HepG2 (cell line): ENCODE results near the gene MED13. TPM values are rescaled to one million over a fixed set of nuclear protein-coding genes. Genes with fewer than 3 reads are reported as not detected.

ENCODE experiments used
- CREM ChIP-seq, 2 experiments: sonication (generic) in 1 of 2; formaldehyde crosslinking in 1 of 2; IDR thresholded peaks; 2 replicates each; pipeline versions ENCODE4 v1.4.0 to v1.6.1; 2016 to 2020; ENCODE audit warnings: antibody characterized with exemption in 1 of 2, mild to moderate bottlenecking in 1 of 2, missing genetic modification reagents in 1 of 2
- JUND ChIP-seq: sonication (generic); formaldehyde crosslinking; IDR thresholded peaks from 2 replicates; pipeline ENCODE4 v1.8.0; 2022; ENCODE audit warnings: mild to moderate bottlenecking, missing genetic modification reagents
- MAZ ChIP-seq, 2 experiments: sonication (generic) in 1 of 2; formaldehyde crosslinking in 1 of 2; IDR thresholded peaks; 2 replicates each; pipeline versions ENCODE4 v1.5.0 to v1.6.1; 2012 to 2020; ENCODE audit warnings: low read depth in 2 of 2, mild to moderate bottlenecking in 2 of 2, borderline replicate concordance in 1 of 2, improper control_type of control experiment in 1 of 2, low read length in 1 of 2, missing genetic modification reagents in 1 of 2, moderate library complexity in 1 of 2
- MIXL1 ChIP-seq: IDR thresholded peaks from 2 replicates; pipeline ENCODE4 v1.6.1; 2016
- PHF8 ChIP-seq: sonication (generic); formaldehyde crosslinking; IDR thresholded peaks from 2 replicates; pipeline ENCODE4 v1.5.0; 2020; ENCODE audit warnings: missing genetic modification reagents
- REXO4 ChIP-seq: sonication (generic); formaldehyde crosslinking; IDR thresholded peaks from 2 replicates; pipeline ENCODE4 v1.8.0; 2022; ENCODE audit warnings: missing genetic modification reagents, mild to moderate bottlenecking, borderline replicate concordance
- RNF2 ChIP-seq: fragments of 450-650 bp; conservative IDR thresholded peaks from 2 replicates; pipeline ENCODE4 v1.6.1; 2016; ENCODE audit warnings: low read depth
- THAP11 ChIP-seq: IDR thresholded peaks from 2 replicates; pipeline ENCODE4 v1.6.1; 2016; ENCODE audit warnings: missing biosample characterization, missing genetic modification reagents
- ZNF160 ChIP-seq: sonication (generic); formaldehyde crosslinking; IDR thresholded peaks from 2 replicates; pipeline ENCODE4 v1.8.0; 2022; ENCODE audit warnings: mild to moderate bottlenecking, inconsistent platforms, missing genetic modification reagents
- ZNF232 ChIP-seq: sonication (generic); formaldehyde crosslinking; IDR thresholded peaks from 2 replicates; pipeline ENCODE4 v1.4.0; 2020; ENCODE audit warnings: missing genetic modification reagents, borderline replicate concordance
- ZNF891 ChIP-seq: sonication (generic); formaldehyde crosslinking; IDR thresholded peaks from 2 replicates; pipeline ENCODE4 v1.5.0; 2020; ENCODE audit warnings: mild to moderate bottlenecking, missing genetic modification reagents
- polyA plus RNA-seq, 8 experiments: library from polyadenylated mRNA; depleted of rRNA in 3 of 8; stranded (reverse) in 7 of 8; unstranded in 1 of 8; fragments of >200 nt; fragmentation: Illumina TruSeq in 4 of 8; extraction: Trizol in 4 of 8; gene quantifications; 2 replicates each; pipeline versions ENCODE4 v1.2.1 to v1.2.3, GENCODE V29; 2011 to 2016; ENCODE audit warnings: low read depth in 4 of 8, missing spikeins in 1 of 8, mixed read lengths in 1 of 8; ENCODE audit not compliant: insufficient read depth in 1 of 8
- total RNA-seq, 5 experiments: library from RNA; depleted of rRNA; stranded (reverse); fragments of >200 nt; fragmentation: Illumina TruSeq; extraction: Trizol; gene quantifications; 2 replicates each; pipeline ENCODE4 v1.2.3, GENCODE V29; 2016; ENCODE audit warnings: low read depth in 1 of 5
- TF ChIP-seq, protein P1 (sequence below): IDR thresholded peaks from 2 replicates; pipeline ENCODE4 v1.6.1; 2016; ENCODE audit warnings: mild to moderate bottlenecking, missing biosample characterization, missing genetic modification reagents
- TF ChIP-seq, protein P2 (sequence below): sonication (generic); formaldehyde crosslinking; IDR thresholded peaks from 2 replicates; pipeline ENCODE4 v1.5.1; 2020; ENCODE audit warnings: missing genetic modification reagents, mild to moderate bottlenecking, borderline replicate concordance
- TF ChIP-seq, protein P3 (sequence below): sonication (generic); formaldehyde crosslinking; IDR thresholded peaks from 2 replicates; pipeline ENCODE4 v1.4.0; 2020; ENCODE audit warnings: low read depth, missing genetic modification reagents
- TF ChIP-seq, protein P4 (sequence below): sonication (generic); formaldehyde crosslinking; conservative IDR thresholded peaks from 2 replicates; pipeline ENCODE4 v1.4.0; 2020; ENCODE audit warnings: missing genetic modification reagents
- TF ChIP-seq, protein P5 (sequence below): sonication (generic); formaldehyde crosslinking; IDR thresholded peaks from 2 replicates; pipeline ENCODE4 v1.8.1; 2023; ENCODE audit warnings: missing genetic modification reagents, mild to moderate bottlenecking, borderline replicate concordance
- TF ChIP-seq, protein P6 (sequence below), 2 experiments: fragments of 450-650 bp in 1 of 2; sonication (generic) in 1 of 2; formaldehyde crosslinking; IDR thresholded peaks; 2 replicates each; pipeline versions ENCODE4 v1.5.0 to v1.8.0; 2020 to 2022; ENCODE audit warnings: mild to moderate bottlenecking in 1 of 2, missing genetic modification reagents in 1 of 2

The MED13 gene
- total and polyA plus RNA-seq, 2 of the 13 experiments (the other 11 are each of a cell fraction or from before 2014, with no cell fraction given), result 27.4 to 69.1 TPM

DNA sequence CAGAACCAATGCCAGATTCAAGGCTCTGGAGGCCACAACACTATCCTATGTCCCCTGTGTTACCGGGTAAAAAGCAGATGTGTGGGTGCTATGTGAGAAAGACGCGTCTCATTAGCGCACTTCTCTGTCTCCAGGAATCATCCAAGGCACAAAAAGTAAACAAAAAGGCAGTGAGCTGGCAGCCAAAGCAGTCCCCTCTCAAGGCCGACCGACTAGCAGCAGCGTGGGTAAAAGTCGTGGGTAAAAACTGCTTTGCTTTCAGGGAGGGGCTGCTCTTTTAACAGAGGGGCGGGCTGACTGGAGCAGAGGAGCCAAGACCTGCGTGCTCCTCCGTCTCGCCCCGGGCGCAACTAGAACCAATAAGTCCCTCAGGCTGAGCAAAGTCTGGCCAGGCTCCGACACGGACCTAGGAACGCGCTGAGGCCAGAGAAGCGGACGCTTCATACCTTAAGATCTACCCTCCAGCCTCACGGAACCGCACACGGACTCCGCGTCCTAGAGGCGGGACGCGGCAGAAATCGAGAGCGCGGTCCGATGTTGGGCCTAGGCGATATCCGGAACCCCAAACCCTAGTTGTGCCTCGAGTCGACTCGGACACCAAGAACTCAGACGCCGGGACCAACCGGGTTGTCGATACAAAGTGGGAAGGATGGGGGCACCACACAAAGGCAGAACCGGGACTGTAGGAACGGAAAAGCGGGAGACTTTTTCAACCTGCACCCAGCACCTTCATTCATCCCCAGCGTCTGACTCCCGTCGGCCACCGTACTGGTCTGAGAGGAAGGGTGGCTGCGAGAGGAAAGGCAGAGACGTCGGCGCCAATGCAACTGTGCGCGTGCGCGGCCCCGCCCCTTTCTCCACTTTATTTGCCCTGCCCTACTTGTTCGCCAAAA, 137.6 kb downstream of the MED13 start, which contains the start of gene INTS2 (continued):
- peak; percentile 100 for TF ChIP-seq PHF8 (CRISPR knock-in tag)
- TF ChIP-seq MIXL1 (CRISPR knock-in tag), result peak; percentile 65
- TF ChIP-seq, protein P1, sequence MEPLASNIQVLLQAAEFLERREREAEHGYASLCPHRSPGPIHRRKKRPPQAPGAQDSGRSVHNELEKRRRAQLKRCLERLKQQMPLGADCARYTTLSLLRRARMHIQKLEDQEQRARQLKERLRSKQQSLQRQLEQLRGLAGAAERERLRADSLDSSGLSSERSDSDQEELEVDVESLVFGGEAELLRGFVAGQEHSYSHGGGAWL (CRISPR knock-in tag), result peak; percentile 94
- TF ChIP-seq ZNF232 (CRISPR knock-in tag), result peak; percentile 93
- TF ChIP-seq MAZ (IDR thresholded peaks at IDR 0.05; ENCODE audit: borderline replicate concordance, low read depth, low read length), result no peak
- TF ChIP-seq MAZ (CRISPR knock-in tag; IDR thresholded peaks at IDR 0.05; ENCODE audit: low read depth), result peak; percentile 75; the same call in 1 of the 2 replicates
- TF ChIP-seq REXO4 (CRISPR knock-in tag), result peak; percentile 83; the same call in 1 of the 2 replicates
- TF ChIP-seq RNF2, result 0 out of 2 replicates have a peak, but pooled peaks have one; percentile 61
- TF ChIP-seq, protein P2, sequence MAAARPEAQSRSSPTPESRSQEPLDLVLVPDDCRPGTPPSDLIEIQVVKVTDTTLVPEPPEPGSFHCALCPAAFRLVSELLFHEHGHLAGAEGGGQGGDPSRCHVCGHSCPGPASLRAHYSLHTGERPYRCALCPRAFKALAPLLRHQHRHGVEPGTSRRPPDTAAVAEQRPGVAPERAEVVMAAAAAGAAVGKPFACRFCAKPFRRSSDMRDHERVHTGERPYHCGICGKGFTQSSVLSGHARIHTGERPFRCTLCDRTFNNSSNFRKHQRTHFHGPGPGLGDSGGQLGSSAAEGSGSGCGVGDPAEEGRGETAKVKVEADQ, result 0 out of 2 replicates have a peak, but pooled peaks have one; percentile 95
- TF ChIP-seq, protein P3, sequence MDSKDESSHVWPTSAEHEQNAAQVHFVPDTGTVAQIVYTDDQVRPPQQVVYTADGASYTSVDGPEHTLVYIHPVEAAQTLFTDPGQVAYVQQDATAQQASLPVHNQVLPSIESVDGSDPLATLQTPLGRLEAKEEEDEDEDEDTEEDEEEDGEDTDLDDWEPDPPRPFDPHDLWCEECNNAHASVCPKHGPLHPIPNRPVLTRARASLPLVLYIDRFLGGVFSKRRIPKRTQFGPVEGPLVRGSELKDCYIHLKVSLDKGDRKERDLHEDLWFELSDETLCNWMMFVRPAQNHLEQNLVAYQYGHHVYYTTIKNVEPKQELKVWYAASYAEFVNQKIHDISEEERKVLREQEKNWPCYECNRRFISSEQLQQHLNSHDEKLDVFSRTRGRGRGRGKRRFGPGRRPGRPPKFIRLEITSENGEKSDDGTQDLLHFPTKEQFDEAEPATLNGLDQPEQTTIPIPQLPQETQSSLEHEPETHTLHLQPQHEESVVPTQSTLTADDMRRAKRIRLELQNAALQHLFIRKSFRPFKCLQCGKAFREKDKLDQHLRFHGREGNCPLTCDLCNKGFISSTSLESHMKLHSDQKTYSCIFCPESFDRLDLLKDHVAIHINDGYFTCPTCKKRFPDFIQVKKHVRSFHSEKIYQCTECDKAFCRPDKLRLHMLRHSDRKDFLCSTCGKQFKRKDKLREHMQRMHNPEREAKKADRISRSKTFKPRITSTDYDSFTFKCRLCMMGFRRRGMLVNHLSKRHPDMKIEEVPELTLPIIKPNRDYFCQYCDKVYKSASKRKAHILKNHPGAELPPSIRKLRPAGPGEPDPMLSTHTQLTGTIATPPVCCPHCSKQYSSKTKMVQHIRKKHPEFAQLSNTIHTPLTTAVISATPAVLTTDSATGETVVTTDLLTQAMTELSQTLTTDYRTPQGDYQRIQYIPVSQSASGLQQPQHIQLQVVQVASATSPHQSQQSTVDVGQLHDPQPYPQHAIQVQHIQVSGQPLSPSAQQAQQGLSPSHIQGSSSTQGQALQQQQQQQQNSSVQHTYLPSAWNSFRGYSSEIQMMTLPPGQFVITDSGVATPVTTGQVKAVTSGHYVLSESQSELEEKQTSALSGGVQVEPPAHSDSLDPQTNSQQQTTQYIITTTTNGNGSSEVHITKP, result peak; percentile 43; the same call in 1 of the 2 replicates
- peak; percentile 58; the same call in 1 of the 2 replicates for TF ChIP-seq JUND
- peak; percentile 88 for TF ChIP-seq THAP11 (CRISPR knock-in tag)
- TF ChIP-seq, protein P4, sequence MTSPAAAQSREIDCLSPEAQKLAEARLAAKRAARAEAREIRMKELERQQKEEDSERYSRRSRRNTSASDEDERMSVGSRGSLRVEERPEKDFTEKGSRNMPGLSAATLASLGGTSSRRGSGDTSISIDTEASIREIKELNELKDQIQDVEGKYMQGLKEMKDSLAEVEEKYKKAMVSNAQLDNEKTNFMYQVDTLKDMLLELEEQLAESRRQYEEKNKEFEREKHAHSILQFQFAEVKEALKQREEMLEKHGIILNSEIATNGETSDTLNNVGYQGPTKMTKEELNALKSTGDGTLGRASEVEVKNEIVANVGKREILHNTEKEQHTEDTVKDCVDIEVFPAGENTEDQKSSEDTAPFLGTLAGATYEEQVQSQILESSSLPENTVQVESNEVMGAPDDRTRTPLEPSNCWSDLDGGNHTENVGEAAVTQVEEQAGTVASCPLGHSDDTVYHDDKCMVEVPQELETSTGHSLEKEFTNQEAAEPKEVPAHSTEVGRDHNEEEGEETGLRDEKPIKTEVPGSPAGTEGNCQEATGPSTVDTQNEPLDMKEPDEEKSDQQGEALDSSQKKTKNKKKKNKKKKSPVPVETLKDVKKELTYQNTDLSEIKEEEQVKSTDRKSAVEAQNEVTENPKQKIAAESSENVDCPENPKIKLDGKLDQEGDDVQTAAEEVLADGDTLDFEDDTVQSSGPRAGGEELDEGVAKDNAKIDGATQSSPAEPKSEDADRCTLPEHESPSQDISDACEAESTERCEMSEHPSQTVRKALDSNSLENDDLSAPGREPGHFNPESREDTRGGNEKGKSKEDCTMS (CRISPR knock-in tag), result 0 out of 2 replicates have a peak, but pooled peaks have one; percentile 14
- TF ChIP-seq, protein P5, sequence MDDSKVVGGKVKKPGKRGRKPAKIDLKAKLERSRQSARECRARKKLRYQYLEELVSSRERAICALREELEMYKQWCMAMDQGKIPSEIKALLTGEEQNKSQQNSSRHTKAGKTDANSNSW, result peak; percentile 57; the same call in 1 of the 2 replicates
- 0 out of 2 replicates have a peak, but pooled peaks have one; percentile 94 for TF ChIP-seq ZNF160 (CRISPR knock-in tag)
- peak; percentile 51; the same call in 1 of the 2 replicates for TF ChIP-seq CREM (IDR thresholded peaks at IDR 0.05)
- peak; percentile 26; the same call in 1 of the 2 replicates for TF ChIP-seq CREM (CRISPR knock-in tag; IDR thresholded peaks at IDR 0.05)
- peak; percentile 97 for TF ChIP-seq ZNF891 (CRISPR knock-in tag)
- TF ChIP-seq, protein P6, sequence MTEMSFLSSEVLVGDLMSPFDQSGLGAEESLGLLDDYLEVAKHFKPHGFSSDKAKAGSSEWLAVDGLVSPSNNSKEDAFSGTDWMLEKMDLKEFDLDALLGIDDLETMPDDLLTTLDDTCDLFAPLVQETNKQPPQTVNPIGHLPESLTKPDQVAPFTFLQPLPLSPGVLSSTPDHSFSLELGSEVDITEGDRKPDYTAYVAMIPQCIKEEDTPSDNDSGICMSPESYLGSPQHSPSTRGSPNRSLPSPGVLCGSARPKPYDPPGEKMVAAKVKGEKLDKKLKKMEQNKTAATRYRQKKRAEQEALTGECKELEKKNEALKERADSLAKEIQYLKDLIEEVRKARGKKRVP (CRISPR knock-in tag; IDR thresholded peaks at IDR 0.05), result peak in 1 of 2 experiments; percentile 48; a peak in 1 of 4 replicates
